Fibroblast of skin of left biceps (primary cell): Measurements from ENCODE around the gene OTUD3.

Source experiments
- DNase-seq, 2 experiments: peaks; one replicate each; pipeline ENCODE4 v3.0.0-alpha.2; 2013; ENCODE audit warnings: low read depth in 2 of 2

The OTUD3 gene

GRCh38 chr1:19949016-19949415 lies 66.8 kb downstream of the OTUD3 start:
- DNase-seq, result peak in 1 of 2 experiments; percentile 2

GRCh38 chr1:19954059-19954458 lies 71.9 kb downstream of the OTUD3 start:
- no peak for DNase-seq

GRCh38 chr1:19955534-19956170 lies 73.5 kb downstream of the OTUD3 start:
- no peak for DNase-seq

- no peak for DNase-seq
Observed at GRCh38 chr1:19957779-19958178, 75.6 kb downstream of the OTUD3 start.

GRCh38 chr1:19960591-19960990 lies 78.4 kb downstream of the OTUD3 start:
- no peak for DNase-seq
